ENCODE data around the gene INSC. TPM values are rescaled to one million over a fixed set of nuclear protein-coding genes. Genes with fewer than 3 reads are reported as not detected.

Gene INSC
- total RNA-seq, 6 donors from 2014 or later, result 0.14 to 1.7 (median 1.0) TPM; not detected in 3

DNA sequence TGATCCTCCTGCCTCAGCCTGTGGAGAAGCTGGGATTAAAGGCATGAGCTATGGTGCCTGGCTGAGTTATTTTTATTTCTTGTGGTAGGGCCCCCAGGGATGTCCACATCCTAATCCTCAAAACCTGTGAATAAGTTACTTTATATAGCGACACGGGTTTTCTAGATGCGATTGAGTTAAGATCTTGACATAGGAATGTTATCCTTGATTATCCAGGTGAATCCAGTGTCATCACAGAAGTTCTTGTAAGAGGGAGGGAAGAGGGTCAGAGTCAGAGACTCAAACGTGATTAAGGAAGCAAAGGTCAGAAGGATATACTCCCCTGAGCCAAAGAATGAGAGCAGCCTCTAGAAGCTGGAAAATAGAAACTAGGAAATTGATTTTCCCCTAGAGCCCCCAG, 117.8 kb downstream of the INSC start:
- ATAC-seq (ENCODE audit: low FRiP score in 2 of 2), result no peak
- Histone ChIP-seq H3K9me3 (no peaks in the 10 kb centered on the region), H3K27me3 (no peaks in the 10 kb centered on the region), H3K36me3 (no peaks in the 10 kb centered on the region), H3K27ac (no peak overlapping the region), H3K4me1 (no peaks in the 10 kb centered on the region), H3K4me3 (no peak overlapping the region)
- 77 to 78% methylated on average over 4 of the region's 4 CpGs for WGBS, 2 donors
- no peak for DNase-seq
- TF ChIP-seq POLR2AphosphoS5 (IDR thresholded peaks at IDR 0.05) (no peak), EP300 (IDR thresholded peaks at IDR 0.05) (no peak), POLR2A (IDR thresholded peaks at IDR 0.05) (no peak)
- TF ChIP-seq, protein P1, sequence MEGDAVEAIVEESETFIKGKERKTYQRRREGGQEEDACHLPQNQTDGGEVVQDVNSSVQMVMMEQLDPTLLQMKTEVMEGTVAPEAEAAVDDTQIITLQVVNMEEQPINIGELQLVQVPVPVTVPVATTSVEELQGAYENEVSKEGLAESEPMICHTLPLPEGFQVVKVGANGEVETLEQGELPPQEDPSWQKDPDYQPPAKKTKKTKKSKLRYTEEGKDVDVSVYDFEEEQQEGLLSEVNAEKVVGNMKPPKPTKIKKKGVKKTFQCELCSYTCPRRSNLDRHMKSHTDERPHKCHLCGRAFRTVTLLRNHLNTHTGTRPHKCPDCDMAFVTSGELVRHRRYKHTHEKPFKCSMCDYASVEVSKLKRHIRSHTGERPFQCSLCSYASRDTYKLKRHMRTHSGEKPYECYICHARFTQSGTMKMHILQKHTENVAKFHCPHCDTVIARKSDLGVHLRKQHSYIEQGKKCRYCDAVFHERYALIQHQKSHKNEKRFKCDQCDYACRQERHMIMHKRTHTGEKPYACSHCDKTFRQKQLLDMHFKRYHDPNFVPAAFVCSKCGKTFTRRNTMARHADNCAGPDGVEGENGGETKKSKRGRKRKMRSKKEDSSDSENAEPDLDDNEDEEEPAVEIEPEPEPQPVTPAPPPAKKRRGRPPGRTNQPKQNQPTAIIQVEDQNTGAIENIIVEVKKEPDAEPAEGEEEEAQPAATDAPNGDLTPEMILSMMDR (IDR thresholded peaks at IDR 0.05), result no peak

DNA sequence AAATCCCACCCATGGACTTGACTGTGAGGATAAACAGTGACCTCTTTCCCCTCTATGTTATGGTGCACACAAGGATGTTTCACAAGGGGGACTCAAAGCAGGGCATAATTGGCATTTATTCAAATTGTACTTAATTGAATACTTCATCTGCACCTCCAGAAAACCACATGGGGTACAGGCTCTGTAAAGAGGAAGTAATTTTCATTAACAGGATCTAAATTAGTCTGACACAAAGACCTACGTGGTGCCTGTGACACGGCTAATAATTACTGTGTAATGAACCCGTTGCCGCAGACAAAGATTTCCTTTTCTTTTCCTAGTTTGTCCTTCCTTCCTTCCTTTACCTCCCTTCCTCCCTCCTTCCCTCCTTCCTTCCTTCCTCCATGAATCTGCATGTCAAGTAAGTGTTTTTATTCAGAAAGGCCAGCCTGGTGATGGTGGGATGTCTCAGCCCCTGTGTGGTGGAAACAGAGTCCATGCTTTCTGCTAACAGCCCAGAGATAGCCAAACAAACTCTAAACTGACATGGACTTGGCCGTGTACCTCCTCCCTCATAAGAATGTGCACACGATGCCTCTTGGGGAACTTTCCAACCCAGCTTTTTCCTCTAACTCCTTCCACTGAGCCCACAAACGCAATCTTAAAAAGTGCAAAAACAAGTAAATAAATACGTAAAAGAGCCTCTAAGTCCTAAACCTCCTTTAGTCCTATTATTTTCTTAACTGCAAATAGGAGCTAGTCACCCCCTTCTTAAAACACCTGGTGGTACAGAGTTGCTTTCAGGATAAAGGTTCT, 118.8 kb downstream of the INSC start:
- H3K27ac ChIP-seq, result no peak overlapping the region
- no peaks in the 10 kb centered on the region for H3K4me1 ChIP-seq
- DNase-seq (no peak), ATAC-seq (ENCODE audit: low FRiP score in 2 of 2) (no peak)
- H3K36me3 ChIP-seq, result no peaks in the 10 kb centered on the region
- 51 to 56% methylated on average over 8 of the region's 8 CpGs for WGBS, 2 donors
- TF ChIP-seq POLR2AphosphoS5 (IDR thresholded peaks at IDR 0.05), result no peak
- TF ChIP-seq POLR2A (IDR thresholded peaks at IDR 0.05), result no peak
- TF ChIP-seq, protein P1 (IDR thresholded peaks at IDR 0.05), result no peak
- TF ChIP-seq EP300 (IDR thresholded peaks at IDR 0.05), result no peak
- H3K9me3 ChIP-seq, result no peaks in the 10 kb centered on the region
- no peaks in the 10 kb centered on the region for H3K27me3 ChIP-seq
- no peak overlapping the region for H3K4me3 ChIP-seq

DNA sequence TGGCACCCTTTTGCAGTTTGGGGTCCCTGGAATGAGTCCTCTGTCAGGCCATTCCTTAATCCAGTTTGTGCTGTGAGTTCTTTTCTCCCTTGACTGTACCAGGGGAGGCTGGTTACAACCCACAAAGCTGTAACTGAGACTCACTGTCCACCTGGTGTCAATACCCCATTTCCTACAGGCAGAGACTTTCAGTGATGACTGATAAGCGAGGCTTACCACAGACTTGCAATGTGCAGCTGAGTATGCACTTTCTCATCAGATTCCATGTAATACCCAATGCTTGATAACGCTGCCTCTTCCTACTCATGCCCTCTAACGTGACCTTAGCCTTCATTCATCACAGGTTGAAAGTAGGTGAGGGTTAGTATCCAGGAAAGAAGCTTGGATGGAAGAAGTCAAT, 120.1 kb downstream of the INSC start:
- no peaks in the 10 kb centered on the region for H3K9me3 ChIP-seq
- no peaks in the 10 kb centered on the region for H3K4me1 ChIP-seq
- TF ChIP-seq EP300 (IDR thresholded peaks at IDR 0.05), result no peak
- TF ChIP-seq, protein P1 (IDR thresholded peaks at IDR 0.05), result no peak
- no peak for TF ChIP-seq POLR2A (IDR thresholded peaks at IDR 0.05)
- no peak for TF ChIP-seq POLR2AphosphoS5 (IDR thresholded peaks at IDR 0.05)
- H3K27me3 ChIP-seq, result no peaks in the 10 kb centered on the region
- H3K27ac ChIP-seq, result no peak overlapping the region
- 82 to 83% methylated on average over 3 of the region's 3 CpGs for WGBS, 2 donors
- ATAC-seq (ENCODE audit: low FRiP score in 2 of 2), result no peak
- DNase-seq, result no peak
- no peaks in the 10 kb centered on the region for H3K36me3 ChIP-seq
- H3K4me3 ChIP-seq, result no peak overlapping the region

DNA sequence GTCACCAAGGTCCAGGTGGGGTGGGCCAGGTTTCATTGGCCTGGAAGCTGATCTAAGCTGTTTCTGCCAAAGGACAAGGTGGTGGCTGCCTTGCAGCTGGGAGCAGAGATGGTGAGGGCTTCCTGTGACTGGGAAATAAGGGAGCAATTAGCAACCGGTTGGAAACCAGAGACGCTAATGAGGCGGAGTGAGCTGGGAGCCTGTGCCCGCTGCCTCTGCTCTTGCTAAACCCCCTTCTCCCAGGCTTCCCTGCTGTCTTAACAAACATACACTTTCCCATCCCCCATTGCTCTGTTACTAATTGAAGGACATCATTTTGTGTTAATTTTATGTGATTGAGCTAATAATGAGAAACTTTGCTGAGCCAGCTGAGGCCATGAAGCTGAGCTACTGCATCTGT, 121.8 kb downstream of the INSC start:
- H3K27me3 ChIP-seq, result no peaks in the 10 kb centered on the region
- H3K36me3 ChIP-seq, result no peaks in the 10 kb centered on the region
- DNase-seq (no peak), ATAC-seq (ENCODE audit: low FRiP score in 2 of 2) (no peak)
- H3K4me1 ChIP-seq, result no peaks in the 10 kb centered on the region
- no peaks in the 10 kb centered on the region for H3K9me3 ChIP-seq
- H3K4me3 ChIP-seq, result no peak overlapping the region
- WGBS, 2 donors, result 76 to 86% methylated on average over 4 of the region's 4 CpGs
- no peak overlapping the region for H3K27ac ChIP-seq
- TF ChIP-seq POLR2AphosphoS5 (IDR thresholded peaks at IDR 0.05) (no peak), POLR2A (IDR thresholded peaks at IDR 0.05) (no peak), EP300 (IDR thresholded peaks at IDR 0.05) (no peak)
- TF ChIP-seq, protein P1 (IDR thresholded peaks at IDR 0.05), result no peak

DNA sequence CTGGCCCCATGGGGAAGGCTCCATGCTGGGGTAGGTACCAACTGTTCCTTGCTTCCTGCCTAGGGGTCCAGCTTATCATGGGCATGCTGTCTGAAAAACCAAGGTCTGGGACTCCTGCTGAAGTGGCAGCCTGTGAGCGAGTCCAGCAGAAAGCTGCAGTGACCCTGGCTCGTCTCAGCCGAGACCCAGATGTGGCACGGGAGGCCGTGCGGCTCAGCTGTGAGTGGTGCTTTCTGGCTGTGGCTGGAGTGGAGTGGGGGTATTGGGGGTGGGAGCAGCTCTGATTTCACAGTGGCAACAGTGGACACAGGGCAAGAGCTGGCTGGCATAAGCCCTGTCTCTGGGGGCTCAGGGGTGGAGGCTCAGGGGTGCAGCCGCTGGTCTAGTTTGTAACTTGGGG, 124.1 kb downstream of the INSC start:
- WGBS, 2 donors, result 95 to 100% methylated on average over 1 to 7 of the region's 7 CpGs
- no peak for TF ChIP-seq EP300 (IDR thresholded peaks at IDR 0.05)
- no peak overlapping the region for H3K4me3 ChIP-seq
- ATAC-seq (ENCODE audit: low FRiP score in 2 of 2), result peak in 1 of 2 donors; percentile 19
- no peaks in the 10 kb centered on the region for H3K36me3 ChIP-seq
- DNase-seq, result peak in 1 of 2 donors; percentile 56
- H3K27me3 ChIP-seq, result no peaks in the 10 kb centered on the region
- no peak overlapping the region for H3K27ac ChIP-seq
- no peaks in the 10 kb centered on the region for H3K9me3 ChIP-seq
- no peaks in the 10 kb centered on the region for H3K4me1 ChIP-seq
